ES-I3 (cell line): ENCODE data around the gene SLC35D3.
"Not testable (repeated sequence)": the region's sequence is repeated elsewhere in the genome, so short reads cannot be mapped to it uniquely, and the experiment has no call there.

Source experiments
- H3K36me3 ChIP-seq: 2 replicates; pipeline ENCODE4 v1.6.1; 2013; ENCODE audit warnings: mild to moderate bottlenecking, low read length, control low read depth, moderate library complexity; ENCODE audit not compliant: insufficient read depth
- H3K4me1 ChIP-seq: 2 replicates; pipeline ENCODE4 v1.6.1; 2013; ENCODE audit warnings: mild to moderate bottlenecking, control low read depth, low read length; ENCODE audit not compliant: insufficient read depth
- H3K9ac ChIP-seq: 2 replicates; pipeline ENCODE4 v1.6.1; 2013; ENCODE audit warnings: low read depth, mild to moderate bottlenecking, low read length, moderate library complexity
- H3K9me3 ChIP-seq: 2 replicates; pipeline ENCODE4 v1.6.1; 2013; ENCODE audit warnings: mild to moderate bottlenecking, low read length, moderate library complexity; ENCODE audit not compliant: control insufficient read depth, insufficient read depth

SLC35D3 gene

DNA sequence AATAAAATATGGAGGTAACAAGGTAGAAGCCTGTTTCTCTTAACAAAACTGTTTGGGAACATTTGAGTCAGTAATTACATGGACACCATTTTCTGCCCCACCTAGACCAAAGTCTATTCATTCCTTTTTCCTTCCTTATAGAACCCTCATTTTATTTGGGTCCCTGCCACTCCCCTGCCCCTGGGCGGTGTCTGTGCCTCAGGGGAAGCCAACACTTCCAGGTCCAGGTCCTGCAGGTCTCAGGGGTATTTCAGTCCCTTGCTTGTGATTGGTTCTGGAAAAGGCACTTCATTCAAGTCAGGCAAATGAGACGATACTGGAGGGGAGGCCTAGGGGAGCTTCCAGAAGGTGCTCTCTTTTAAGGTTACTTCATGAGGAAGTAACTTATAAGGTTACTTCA is 42.3 kb downstream of the SLC35D3 start:
- Histone ChIP-seq H3K36me3 (no peaks in the 10 kb centered on the region), H3K9ac (no peak overlapping the region), H3K4me1 (peaks cover 19% of the 10 kb centered on the region), H3K9me3 (no peaks in the 10 kb centered on the region)

DNA sequence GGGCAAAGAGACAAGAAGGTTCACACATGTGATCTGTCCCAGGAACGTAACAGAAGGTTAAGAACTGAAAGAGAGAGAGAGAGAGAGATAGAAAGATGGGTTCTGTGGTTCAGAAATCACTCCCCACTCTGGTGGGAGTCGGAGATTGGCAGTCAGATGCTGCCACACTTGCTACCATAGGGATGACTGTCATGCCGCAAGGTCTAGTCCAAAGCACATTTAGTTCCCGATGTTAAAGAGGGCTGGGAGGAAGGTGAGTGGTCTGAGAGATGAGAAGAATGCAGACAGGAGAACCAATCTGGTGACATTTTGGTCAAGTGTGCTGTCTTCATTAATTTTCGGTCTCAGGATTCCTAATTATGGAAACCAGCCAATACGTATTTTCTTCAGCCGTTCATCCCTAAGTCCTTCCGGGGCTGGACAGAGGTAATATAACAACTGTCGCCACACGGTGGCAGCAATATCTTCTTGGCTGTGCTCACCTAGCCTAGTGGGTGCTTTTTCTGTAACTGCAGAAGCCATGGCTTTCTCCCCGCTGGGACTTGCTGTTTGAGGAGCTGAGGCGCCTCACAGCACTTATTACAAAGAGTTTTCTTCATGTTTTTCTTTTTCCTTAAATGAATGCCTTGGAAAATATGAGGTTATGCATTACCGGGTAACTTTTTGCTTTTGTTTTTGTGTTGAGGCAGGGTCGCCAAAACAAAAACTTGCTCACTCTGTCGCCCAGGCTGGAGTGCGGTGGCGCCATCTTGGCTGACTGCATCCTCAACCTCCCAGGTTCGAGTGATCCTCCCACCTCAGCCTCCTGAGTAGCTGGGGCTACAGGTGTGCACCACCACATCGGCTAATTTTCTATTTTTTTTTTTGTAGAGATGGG is 46.0 kb downstream of the SLC35D3 start:
- Histone ChIP-seq H3K36me3 (no peaks in the 10 kb centered on the region), H3K9me3 (no peaks in the 10 kb centered on the region), H3K9ac (no peak overlapping the region), H3K4me1 (peaks cover 3% of the 10 kb centered on the region)

DNA sequence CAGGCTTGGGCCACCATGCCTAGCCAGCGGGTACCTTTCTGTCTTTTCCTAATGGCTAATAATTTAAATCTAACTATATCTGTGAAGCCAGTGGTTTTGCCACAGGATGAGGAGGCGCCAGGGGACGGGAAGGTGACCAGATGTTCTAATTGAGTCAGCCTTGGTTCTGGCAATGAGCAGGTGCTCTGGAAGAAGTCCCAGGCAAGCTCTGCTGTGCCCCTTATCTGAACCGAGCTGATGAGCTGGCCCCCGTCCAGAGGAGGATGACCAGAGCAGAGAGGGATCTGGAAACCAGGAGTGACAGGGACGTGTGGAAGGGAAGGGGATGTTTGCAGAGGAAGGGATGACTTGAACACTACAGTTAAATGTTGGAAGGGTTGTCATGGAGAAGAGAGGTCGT is 46.7 kb downstream of the SLC35D3 start:
- H3K4me1 ChIP-seq = no peaks in the 10 kb centered on the region

GRCh38 chr6:136969433-136969832 is 47.3 kb downstream of the SLC35D3 start:
- Histone ChIP-seq H3K36me3 (no peaks in the 10 kb centered on the region), H3K9me3 (no peaks in the 10 kb centered on the region), H3K4me1 (no peaks in the 10 kb centered on the region), H3K9ac (no peak overlapping the region)

More for the DNA sequence above, 46.7 kb downstream of the SLC35D3 start:
- Histone ChIP-seq H3K9me3 (no peaks in the 10 kb centered on the region), H3K36me3 (no peaks in the 10 kb centered on the region), H3K9ac (no peak overlapping the region)

- H3K9me3 ChIP-seq = no peaks in the 10 kb centered on the region
- H3K9ac ChIP-seq = no peak overlapping the region
- no peaks in the 10 kb centered on the region for H3K36me3 ChIP-seq
- H3K4me1 ChIP-seq = no peaks in the 10 kb centered on the region
Measured at GRCh38 chr6:136969930-136970329, 47.8 kb downstream of the SLC35D3 start.

DNA sequence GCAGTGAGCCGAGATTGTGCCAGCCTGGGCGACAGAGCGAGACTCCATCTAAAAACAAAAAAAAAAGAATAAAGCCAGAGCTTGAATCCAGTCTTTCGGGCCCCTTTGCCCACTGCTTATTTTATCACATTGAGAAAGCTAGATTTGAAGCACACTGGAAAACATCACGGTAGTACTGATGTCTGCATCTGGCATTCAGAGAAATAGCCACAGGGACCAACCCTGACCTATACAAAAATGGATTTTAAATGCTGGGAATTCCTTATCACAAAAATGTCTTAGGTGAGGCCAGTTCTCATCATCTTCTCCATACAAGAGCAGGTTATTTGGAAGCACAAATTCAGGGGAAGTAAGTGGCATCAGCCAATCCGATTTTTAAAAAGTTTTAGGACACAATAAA is 49.5 kb downstream of the SLC35D3 start:
- Histone ChIP-seq H3K36me3 (no peaks in the 10 kb centered on the region), H3K9ac (no peak overlapping the region), H3K9me3 (no peaks in the 10 kb centered on the region), H3K4me1 (no peaks in the 10 kb centered on the region)

GRCh38 chr6:136973781-136974180 is 51.7 kb downstream of the SLC35D3 start:
- H3K36me3 ChIP-seq, H3K9ac ChIP-seq, H3K4me1 ChIP-seq, H3K9me3 ChIP-seq: not testable (repeated sequence)
